Activated naive CD8-positive, alpha-beta T cell (primary cell): Measurements from ENCODE around the gene TCOF1.

Experiments used
- H3K27ac Mint-ChIP-seq: one replicate; pipeline ENCODE4 v1.8.0; 2021; ENCODE audit warnings: mixed read lengths
- H3K27me3 Mint-ChIP-seq: one replicate; pipeline ENCODE4 v1.8.0; 2021; ENCODE audit warnings: mixed read lengths
- H3K36me3 Mint-ChIP-seq: one replicate; pipeline ENCODE4 v1.8.0; 2021; ENCODE audit warnings: mixed read lengths
- H3K4me1 Mint-ChIP-seq: one replicate; pipeline ENCODE4 v1.8.0; 2021; ENCODE audit warnings: low read depth, mixed read lengths
- H3K4me3 Mint-ChIP-seq: one replicate; pipeline ENCODE4 v1.8.0; 2021; ENCODE audit warnings: mild to moderate bottlenecking, mixed read lengths
- H3K9me3 Mint-ChIP-seq: one replicate; pipeline ENCODE4 v1.8.0; 2021; ENCODE audit warnings: low read depth, mixed read lengths

The TCOF1 gene

DNA sequence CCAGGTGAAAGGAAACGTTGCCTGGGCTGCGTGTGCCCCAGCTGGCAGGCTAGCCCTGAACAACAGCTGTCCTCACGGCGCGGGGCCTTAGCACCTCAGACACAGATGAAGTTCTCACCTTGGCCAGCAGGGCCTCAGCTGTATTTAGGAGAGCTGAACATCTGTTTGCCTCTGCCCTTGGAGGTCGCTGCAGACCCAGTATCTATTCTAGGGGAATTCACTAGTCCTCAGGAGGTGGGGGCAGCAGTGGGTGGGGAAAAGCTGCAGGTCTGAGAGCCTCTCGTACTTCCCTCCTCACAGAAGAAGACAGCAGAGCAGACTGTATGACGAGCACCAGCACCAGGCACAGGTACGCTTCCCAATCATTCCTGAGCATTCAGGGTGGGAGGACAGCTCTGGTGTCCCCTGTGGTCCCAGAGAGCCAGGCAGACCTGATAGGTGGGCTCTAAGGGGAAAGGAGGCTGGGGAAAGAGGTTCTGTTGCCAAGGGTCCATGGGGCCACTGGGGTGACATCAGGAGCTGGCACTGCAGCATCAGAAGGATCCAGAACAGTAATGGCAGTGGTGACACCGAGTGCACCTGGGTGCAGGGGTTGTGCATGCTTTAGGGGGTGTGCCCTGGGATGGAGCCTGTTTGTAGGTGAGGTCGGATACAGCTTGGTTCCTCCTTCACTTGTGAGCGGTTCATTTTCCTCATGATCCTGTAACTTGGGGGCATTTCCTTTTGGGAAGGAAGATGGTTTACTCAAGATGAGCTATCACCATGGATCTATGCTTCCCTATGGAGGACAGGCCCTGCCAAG, 41.4 kb downstream of the TCOF1 start:
- Mint-ChIP-seq H3K36me3 (no peaks in the 10 kb centered on the region), H3K27me3 (no peaks in the 10 kb centered on the region), H3K9me3 (no peaks in the 10 kb centered on the region), H3K27ac (peak overlapping the region; percentile 28), H3K4me3 (no peak overlapping the region), H3K4me1 (no peaks in the 10 kb centered on the region)

DNA sequence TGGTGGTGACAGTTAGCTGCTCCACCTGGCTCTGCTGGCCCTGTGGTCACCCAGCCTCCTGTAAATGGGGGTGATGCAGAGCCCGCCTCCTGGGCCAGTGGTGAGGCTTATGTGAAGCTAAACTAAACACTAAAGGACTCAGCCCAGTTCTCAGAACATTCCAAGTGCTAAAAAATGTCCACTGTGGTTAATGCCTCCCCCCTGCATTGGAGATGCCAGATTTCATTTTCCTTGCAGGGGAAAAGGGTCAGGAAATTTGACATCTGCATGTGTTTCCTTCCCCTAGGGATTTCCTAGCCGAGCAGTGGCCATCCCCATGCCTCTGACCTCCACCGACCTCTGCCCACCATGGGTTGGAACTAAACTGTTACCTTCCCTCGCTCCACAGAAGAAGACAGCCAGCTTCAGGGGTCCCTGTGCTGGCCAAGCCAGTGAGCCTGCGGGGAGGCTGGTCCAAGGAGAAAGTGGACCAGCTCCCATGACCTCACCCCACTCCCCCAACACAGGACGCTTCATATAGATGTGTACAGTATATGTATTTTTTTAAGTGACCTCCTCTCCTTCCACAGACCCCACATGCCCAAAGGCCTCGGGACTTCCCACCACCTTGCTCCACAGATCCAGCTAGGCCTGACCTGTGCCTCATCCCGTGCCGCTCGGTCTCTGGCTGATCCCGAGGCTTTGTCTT, 42.2 kb downstream of the TCOF1 start:
- Mint-ChIP-seq H3K9me3 (no peaks in the 10 kb centered on the region), H3K4me3 (no peak overlapping the region), H3K27me3 (no peaks in the 10 kb centered on the region), H3K27ac (no peak overlapping the region), H3K36me3 (no peaks in the 10 kb centered on the region), H3K4me1 (no peaks in the 10 kb centered on the region)

DNA sequence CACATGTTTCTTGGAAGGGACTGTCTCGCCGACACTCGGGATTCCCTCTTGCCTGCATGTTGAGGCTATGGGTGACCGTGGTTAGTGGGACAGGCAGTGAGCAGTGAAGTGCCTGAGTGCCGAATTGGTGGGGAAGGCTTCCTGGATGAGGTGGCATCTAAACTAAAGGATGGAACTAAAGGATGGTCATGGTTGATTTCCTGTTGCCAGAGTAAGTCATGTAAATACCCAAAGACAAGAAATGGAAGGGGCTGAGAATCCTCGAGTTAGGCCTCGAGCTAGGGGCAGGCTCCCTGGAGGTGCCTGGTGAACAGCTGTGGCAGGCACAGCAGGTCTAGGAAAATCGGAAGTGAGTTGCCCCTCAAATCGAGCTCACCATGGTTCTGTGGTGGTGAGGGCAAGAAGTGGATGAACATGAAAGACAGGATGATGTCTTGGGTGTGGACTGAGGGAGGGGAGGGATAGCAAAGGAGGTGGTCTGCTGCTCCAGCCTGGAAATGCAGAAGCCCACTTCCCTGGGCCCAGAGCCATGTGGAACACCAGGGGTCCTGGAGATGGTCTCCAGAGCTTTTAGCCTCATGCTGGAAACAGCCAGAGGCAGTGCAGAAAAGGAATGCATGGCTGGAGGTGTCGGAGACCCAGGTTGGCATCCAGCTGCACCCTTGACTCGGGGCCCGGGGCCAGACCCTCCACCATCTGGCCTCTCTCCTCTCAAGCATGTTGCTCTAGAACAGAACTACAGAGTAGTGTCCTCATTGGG, 43.0 kb downstream of the TCOF1 start:
- Mint-ChIP-seq H3K27ac (peak overlapping the region; percentile 56), H3K4me1 (no peaks in the 10 kb centered on the region)

DNA sequence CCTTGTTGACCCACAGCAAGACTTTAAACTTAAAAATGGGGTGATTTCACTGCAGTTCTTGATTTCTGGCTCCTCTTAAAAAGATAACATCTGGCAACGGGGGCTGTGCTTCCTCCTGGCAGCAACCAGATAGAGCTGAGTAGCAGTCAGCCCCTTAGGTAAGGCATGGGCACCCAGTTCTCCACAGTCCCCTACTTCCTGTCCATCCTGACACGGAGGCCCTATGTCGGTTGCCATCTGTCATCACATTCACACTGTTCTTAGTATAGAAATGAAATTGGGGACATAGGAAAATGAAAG, 43.5 kb downstream of the TCOF1 start:
- Mint-ChIP-seq H3K27me3 (no peaks in the 10 kb centered on the region), H3K9me3 (no peaks in the 10 kb centered on the region), H3K27ac (peak overlapping the region; percentile 41), H3K4me3 (no peak overlapping the region), H3K36me3 (no peaks in the 10 kb centered on the region), H3K4me1 (no peaks in the 10 kb centered on the region)

More for the DNA sequence above, 43.0 kb downstream of the TCOF1 start:
- H3K36me3 Mint-ChIP-seq: no peaks in the 10 kb centered on the region
- H3K4me3 Mint-ChIP-seq: no peak overlapping the region
- no peaks in the 10 kb centered on the region for H3K9me3 Mint-ChIP-seq
- H3K27me3 Mint-ChIP-seq: no peaks in the 10 kb centered on the region

DNA sequence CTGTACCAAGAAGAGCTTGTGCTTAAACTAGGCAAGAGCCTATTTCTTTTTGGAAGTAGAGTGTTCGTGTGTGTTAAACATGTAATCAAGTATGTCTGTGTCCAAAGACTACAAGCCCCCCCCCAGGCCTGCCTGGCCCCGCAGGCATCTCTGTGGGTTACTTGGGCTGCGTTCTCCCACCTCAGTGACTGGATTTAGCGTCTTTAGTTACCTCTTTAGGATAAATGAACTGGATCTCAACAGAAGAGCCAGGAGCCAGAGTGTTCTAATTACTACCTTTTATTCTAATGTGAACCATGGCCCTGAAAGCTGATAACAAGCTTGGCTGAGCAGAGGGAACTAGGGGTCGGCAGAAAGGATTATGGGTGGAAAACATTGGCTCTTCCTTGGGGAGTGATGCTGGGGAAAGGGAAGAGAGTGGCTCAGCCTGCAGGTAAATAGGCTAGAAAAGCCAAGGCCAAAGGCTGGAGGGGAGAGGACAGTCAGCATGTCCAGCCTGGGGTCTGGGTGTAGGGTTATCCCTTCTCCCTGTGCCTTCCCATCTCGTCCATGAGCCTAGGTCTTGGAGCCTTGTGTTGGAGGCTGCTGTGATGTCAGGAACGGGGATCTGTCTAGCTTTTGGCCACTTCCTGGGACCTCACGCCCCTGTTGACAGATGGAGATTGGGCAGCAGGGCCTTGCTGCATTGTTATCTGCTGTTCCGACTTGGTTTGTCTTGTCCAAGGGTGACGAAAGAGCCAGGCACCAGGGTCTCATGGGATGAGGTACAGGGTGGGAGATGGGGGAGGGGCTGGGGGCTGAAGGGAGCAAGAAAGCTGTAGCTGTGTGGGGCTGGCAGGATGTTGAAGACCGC, 44.1 kb downstream of the TCOF1 start:
- Mint-ChIP-seq H3K9me3 (no peaks in the 10 kb centered on the region), H3K27ac (peak overlapping the region; percentile 41), H3K4me1 (no peaks in the 10 kb centered on the region), H3K36me3 (no peaks in the 10 kb centered on the region), H3K4me3 (no peak overlapping the region), H3K27me3 (no peaks in the 10 kb centered on the region)

DNA sequence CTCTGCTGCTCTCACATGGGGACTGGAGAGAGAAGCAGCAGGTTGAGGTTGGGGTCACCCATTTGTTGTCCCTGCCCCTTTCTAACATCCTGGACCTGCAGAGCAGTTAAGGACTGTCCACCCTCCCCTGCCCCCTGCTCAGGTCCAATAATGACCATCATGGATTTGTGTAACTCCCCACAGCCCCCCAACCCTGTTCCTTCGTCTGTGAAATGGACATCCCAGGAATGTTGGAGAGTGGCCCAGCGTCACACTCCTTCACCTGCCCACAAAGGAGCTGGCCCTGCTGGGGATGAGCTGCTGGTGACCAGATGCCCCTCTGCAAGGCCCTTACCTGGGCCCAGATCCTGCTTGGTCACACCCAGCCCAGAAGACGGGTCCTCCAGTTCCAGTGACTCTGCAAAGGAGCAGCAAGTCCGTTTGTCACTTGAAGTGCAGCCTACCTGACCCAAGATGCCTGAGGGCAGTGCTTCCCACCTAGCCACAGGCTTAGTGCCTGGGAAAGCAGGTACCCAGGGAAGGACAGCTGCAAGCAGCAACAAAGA, 44.8 kb downstream of the TCOF1 start:
- H3K4me1 Mint-ChIP-seq: no peaks in the 10 kb centered on the region
- H3K9me3 Mint-ChIP-seq: no peaks in the 10 kb centered on the region
- H3K27ac Mint-ChIP-seq: no peak overlapping the region
- no peak overlapping the region for H3K4me3 Mint-ChIP-seq
- H3K27me3 Mint-ChIP-seq: no peaks in the 10 kb centered on the region
- H3K36me3 Mint-ChIP-seq: no peaks in the 10 kb centered on the region

DNA sequence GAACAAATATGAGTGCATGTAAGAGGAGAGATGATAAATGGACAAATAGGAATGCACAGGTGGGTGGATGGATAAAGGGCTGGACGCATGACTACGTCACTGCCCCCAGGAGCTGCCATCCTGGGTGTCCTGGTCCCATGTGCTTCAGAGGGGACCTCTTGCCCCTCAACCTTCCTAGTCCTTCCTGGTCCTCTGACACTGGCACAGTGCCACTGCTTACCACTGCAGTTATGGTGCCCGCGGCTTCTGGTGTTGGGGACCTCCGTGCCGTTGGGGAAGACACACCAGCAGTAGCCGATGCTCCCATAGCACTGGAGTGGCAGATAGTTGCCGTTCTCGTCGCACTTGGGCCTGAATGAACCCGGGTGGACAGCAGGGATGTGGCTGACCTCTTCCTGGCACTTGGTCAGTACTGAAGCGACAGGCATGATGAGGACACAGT, 45.4 kb downstream of the TCOF1 start:
- Mint-ChIP-seq H3K4me3 (no peak overlapping the region), H3K27ac (no peak overlapping the region), H3K4me1 (no peaks in the 10 kb centered on the region)

DNA sequence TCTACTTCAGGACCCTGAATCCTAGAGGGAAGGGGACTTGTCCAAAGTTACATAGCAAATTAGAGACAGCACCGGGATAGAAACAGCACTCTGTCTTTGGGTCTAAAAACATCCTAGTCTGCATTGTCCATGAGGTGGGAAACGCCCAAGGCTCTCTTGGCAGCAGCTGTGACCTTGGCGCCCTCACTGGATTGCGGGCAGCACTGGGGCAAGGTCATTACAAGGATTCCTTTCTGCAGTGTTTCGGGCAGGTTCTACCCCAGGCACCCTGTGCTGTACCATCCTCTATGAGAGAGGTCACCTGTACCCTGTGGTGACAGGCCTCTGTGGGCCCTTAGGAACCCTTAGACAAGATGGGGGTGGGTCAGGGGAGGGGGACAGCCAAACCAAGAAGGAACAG, 46.6 kb downstream of the TCOF1 start:
- H3K4me1 Mint-ChIP-seq: peaks cover 5% of the 10 kb centered on the region
- H3K27me3 Mint-ChIP-seq: no peaks in the 10 kb centered on the region
- peak overlapping the region; percentile 46 for H3K27ac Mint-ChIP-seq
- H3K4me3 Mint-ChIP-seq: no peak overlapping the region
- H3K9me3 Mint-ChIP-seq: no peaks in the 10 kb centered on the region
- H3K36me3 Mint-ChIP-seq: no peaks in the 10 kb centered on the region

More for the DNA sequence above, 45.4 kb downstream of the TCOF1 start:
- no peaks in the 10 kb centered on the region for H3K27me3 Mint-ChIP-seq
- no peaks in the 10 kb centered on the region for H3K36me3 Mint-ChIP-seq
- H3K9me3 Mint-ChIP-seq: no peaks in the 10 kb centered on the region

DNA sequence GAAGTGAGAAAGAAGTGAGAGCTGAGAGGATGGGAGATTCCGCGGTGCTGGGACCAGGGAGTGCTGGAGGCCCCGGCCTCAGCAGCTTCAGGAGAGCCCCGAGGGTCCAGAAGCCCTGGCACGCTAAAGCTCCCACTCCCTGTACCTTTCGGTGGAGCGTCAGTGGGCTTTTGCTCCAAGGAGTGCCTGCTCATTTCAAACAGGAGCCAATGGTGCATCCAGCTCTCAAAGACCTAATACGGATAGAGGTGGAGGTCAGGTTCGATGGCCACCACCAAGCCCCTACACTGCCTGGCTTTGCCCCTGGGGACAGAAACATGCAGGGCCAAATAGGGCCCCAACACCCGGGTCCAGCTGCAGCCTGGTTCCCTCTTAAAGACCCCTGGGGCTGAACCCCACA, 47.0 kb downstream of the TCOF1 start:
- Mint-ChIP-seq H3K27ac (no peak overlapping the region), H3K9me3 (no peaks in the 10 kb centered on the region), H3K4me3 (no peak overlapping the region), H3K36me3 (no peaks in the 10 kb centered on the region), H3K4me1 (peaks cover 5% of the 10 kb centered on the region), H3K27me3 (no peaks in the 10 kb centered on the region)

DNA sequence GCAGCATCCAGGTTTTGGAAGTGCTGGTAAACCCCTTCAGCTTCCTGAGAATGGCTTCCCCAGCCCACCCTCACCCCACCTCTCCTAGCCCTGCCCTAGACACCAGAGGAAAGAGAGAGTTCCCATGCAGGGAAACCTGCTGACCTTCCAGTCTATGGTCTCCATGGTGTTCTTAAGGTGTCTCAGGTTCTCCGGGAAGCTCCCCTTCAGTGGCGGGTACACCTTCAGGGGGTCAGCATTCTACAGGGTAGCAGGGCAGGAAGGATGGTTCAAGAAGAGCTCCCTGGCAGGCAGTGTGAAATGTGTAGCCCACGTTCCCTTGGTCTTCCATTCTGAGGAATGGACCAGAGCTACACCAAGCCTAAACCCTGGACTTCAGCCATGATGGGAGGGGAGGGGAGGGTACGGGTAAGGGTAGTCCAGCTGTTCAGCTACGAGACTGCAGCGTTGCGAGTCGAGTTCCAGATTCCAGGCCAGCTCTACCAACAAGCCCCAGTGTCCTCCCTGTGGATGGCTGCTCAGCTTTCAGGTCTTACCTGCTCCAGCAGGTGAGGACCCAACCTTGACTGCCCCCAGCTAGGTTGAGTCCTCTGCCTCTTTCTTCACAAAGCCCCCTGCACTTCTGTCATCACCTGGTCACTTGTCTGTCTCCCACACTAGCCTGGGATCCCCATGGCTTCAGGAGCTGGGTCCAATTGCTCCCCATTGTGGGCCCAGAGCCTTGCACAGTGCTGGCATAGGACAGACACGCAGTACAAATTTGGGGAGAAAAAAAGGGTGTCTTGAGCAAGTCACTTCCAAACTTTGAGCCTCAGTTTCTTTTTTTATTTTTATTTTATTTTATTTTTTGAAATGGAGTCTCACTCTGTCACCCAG, 47.7 kb downstream of the TCOF1 start:
- Mint-ChIP-seq H3K4me1 (peaks cover 12% of the 10 kb centered on the region), H3K27ac (no peak overlapping the region), H3K36me3 (no peaks in the 10 kb centered on the region), H3K27me3 (no peaks in the 10 kb centered on the region), H3K9me3 (no peaks in the 10 kb centered on the region), H3K4me3 (no peak overlapping the region)

DNA sequence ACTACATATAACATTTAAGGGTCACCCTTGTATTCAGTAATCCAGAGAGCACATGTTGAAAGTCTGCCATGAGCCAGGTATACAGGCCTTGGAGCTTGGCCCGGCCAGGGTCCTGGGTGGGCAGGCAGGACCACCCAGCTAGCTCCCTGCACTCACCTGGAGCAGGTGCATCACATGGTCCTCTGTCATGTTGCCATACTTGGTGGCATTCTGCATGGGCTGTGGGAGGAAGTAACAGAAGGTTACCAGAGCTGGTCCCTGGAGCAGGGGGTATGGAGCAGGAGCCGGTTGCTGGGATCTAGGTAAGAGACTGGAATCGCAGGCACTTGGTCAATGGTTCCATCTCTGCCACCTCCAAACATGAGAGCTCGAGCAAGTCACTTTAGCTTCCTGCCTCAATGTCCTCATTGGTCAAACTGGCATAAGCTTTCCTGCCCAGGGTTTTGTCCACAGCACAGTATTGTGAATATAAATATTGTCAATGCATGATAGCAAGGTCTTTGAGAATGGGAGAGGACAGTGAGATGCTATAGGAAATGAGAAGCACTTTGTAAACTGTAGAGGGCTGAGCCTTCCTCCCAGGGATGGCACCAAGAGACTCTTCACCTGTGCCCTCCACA, 48.7 kb downstream of the TCOF1 start:
- Mint-ChIP-seq H3K27me3 (no peaks in the 10 kb centered on the region), H3K27ac (peak overlapping the region; percentile 41)

DNA sequence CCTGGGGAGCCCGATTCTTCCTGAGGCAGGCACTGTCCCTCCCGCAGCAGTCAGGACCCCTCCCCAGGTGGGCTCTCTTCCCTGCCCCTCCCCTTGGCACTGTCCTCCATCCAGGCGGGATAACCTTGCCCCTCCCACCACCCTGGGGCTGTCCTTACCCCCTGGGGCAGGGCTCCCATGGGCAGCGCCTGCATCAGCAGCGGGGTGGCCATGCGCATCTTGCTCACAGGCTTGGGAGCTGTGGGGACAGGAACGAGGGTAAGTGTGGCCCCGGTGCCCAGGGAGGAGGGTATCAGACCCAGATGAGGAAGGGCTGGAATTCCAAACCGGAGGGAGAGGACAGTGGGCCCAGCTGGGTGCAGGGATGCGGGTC, 49.2 kb downstream of the TCOF1 start:
- peaks cover 25% of the 10 kb centered on the region for H3K4me1 Mint-ChIP-seq
- no peak overlapping the region for H3K27ac Mint-ChIP-seq
- no peaks in the 10 kb centered on the region for H3K9me3 Mint-ChIP-seq
- H3K36me3 Mint-ChIP-seq: no peaks in the 10 kb centered on the region
- H3K4me3 Mint-ChIP-seq: no peak overlapping the region
- H3K27me3 Mint-ChIP-seq: no peaks in the 10 kb centered on the region

More for the DNA sequence above, 48.7 kb downstream of the TCOF1 start:
- no peaks in the 10 kb centered on the region for H3K9me3 Mint-ChIP-seq
- no peaks in the 10 kb centered on the region for H3K36me3 Mint-ChIP-seq
- peaks cover 22% of the 10 kb centered on the region for H3K4me1 Mint-ChIP-seq
- H3K4me3 Mint-ChIP-seq: no peak overlapping the region

DNA sequence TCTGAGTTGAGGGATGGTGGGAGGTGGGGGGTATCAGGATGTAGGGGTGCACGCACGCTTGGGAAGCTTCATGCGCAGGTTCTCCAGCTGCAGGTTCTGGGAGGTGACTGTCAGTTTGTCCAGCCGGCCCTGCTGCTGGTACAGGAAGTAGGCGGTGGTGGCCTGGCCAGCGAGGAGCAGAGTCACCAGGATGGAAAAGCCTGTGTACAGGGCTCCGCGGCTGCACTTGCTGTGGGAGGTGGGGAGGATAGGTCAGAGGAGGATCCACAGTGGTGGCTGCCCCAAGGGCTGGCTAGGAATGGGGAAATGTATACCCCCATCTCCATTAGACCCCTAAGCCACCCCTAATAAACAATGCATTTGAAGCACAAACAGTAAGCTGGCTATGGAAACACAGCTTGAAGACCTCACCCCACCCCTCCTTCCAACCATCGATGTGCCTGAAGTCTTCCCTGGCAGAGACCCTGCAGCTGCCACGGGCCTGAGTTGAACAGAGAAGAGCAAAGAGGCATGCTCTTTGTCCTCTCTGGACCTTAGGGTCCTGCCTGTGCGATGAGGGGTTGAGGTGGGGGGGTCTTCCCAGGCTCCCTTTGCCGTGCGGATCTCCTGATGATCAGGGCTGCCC, 49.7 kb downstream of the TCOF1 start:
- Mint-ChIP-seq H3K36me3 (no peaks in the 10 kb centered on the region), H3K27me3 (no peaks in the 10 kb centered on the region), H3K4me1 (peaks cover 26% of the 10 kb centered on the region), H3K27ac (no peak overlapping the region), H3K4me3 (no peak overlapping the region), H3K9me3 (no peaks in the 10 kb centered on the region)
